ENCODE measurements around the gene NAV3.

NAV3 gene

DNA sequence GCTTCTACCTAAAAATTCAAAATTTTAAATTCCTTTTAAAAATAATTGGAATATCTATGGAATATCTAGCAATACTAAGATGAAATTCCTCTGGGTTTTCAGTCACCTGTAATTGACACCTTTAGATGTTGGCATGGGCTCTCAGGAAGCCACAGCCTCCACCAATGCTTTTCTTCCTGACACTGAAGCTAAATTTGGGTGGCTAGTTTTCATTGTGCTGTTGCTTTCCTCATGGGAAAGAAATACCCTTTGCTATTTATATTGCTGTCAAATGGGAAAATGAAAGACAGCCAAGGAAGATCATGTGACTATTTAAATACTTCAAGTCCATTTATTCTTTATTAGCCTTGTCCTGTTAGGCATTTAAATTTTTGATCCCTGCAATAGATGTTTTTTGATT, 313.0 kb downstream of the NAV3 start:
- H2AK5ac ChIP-seq (ENCODE audit: low read depth, low read length) = no peak overlapping the region
- H3K4me1 ChIP-seq (ENCODE audit: control insufficient read depth in 2 of 2, insufficient read depth in 1 of 2, low read depth in 1 of 2, low read length in 2 of 2) = peaks cover 0 to 4% of the 10 kb centered on the region in 2 donors
- no peak overlapping the region for H2BK15ac ChIP-seq (ENCODE audit: low read length)
- H2BK5ac ChIP-seq (ENCODE audit: low read length) = no peak overlapping the region
- H4K8ac ChIP-seq (ENCODE audit: low read depth, low read length) = no peak overlapping the region
- no peaks in the 10 kb centered on the region for H3K27me3 ChIP-seq (ENCODE audit: control insufficient read depth in 3 of 3, insufficient read depth in 3 of 3, low read depth in 1 of 3, low read length in 3 of 3)
- H2BK120ac ChIP-seq (ENCODE audit: low read depth, low read length) = no peak overlapping the region
- H3K4ac ChIP-seq (ENCODE audit: low read length) = no peak overlapping the region
- no peak for DNase-seq (ENCODE audit: low spot score)
- no peak overlapping the region for H4K91ac ChIP-seq (ENCODE audit: low read depth, low read length, poor library complexity)
- H3K18ac ChIP-seq (ENCODE audit: low read length) = no peak overlapping the region
- H3K23ac ChIP-seq (ENCODE audit: low read depth, low read length, poor library complexity) = no peak overlapping the region
- no peak overlapping the region for H2AFZ ChIP-seq (ENCODE audit: low read length)
- H3K79me1 ChIP-seq (ENCODE audit: low read depth, low read length) = no peaks in the 10 kb centered on the region
- no peak overlapping the region for H3K4me2 ChIP-seq (ENCODE audit: insufficient read depth, low read length, poor library complexity, severe bottlenecking)
- no peaks in the 10 kb centered on the region for H3K36me3 ChIP-seq (replicated peaks in 1 of 2; ENCODE audit: control insufficient read depth in 2 of 2, insufficient read depth in 2 of 2, low read length in 2 of 2)
- H3K27ac ChIP-seq (replicated peaks; ENCODE audit: low read length) = no peak overlapping the region
- no peak overlapping the region for H3K14ac ChIP-seq (ENCODE audit: low read length)
- H3K9me3 ChIP-seq (replicated peaks in 1 of 2; ENCODE audit: control insufficient read depth in 2 of 2, insufficient read depth in 1 of 2, low read depth in 1 of 2, low read length in 2 of 2) = no peaks in the 10 kb centered on the region
- no peak overlapping the region for H3K4me3 ChIP-seq (ENCODE audit: low read length in 2 of 2)
- H3K9ac ChIP-seq (ENCODE audit: low read depth, low read length, poor library complexity) = no peak overlapping the region
- H2BK12ac ChIP-seq (ENCODE audit: low read length) = no peak overlapping the region

DNA sequence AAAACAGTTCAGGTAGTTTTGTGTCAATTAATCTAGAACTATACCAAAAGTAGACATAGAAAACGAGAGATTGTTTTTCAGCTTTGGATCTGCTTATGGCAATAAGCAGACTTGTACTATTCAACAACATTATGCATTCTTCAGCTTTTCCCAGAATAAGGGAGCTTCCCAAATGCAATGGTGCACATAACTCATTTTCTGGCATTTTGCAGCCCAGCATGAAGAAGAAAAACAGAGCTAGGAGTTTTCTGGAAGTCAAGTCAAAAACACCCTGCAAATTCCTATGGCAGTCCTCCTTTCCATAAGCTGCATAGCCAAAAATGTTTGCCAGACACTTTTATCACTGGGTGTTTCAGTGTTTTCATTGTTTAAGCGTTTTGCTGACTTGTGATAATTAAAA, 314.7 kb downstream of the NAV3 start:
- no peaks in the 10 kb centered on the region for H3K79me1 ChIP-seq (ENCODE audit: low read depth, low read length)
- no peak overlapping the region for H2BK15ac ChIP-seq (ENCODE audit: low read length)
- H3K18ac ChIP-seq (ENCODE audit: low read length) = no peak overlapping the region
- no peak overlapping the region for H3K27ac ChIP-seq (replicated peaks; ENCODE audit: low read length)
- no CpG with 5 or more reads among the region's 2 CpGs for WGBS, 2 donors (ENCODE audit: extremely low coverage in 2 of 2, insufficient read length in 2 of 2, insufficient replicate concordance in 1 of 2)
- H2BK120ac ChIP-seq (ENCODE audit: low read depth, low read length) = no peak overlapping the region
- H3K9me3 ChIP-seq (replicated peaks in 1 of 2; ENCODE audit: control insufficient read depth in 2 of 2, insufficient read depth in 1 of 2, low read depth in 1 of 2, low read length in 2 of 2) = no peaks in the 10 kb centered on the region
- H3K4ac ChIP-seq (ENCODE audit: low read length) = no peak overlapping the region
- no peak overlapping the region for H3K4me2 ChIP-seq (ENCODE audit: insufficient read depth, low read length, poor library complexity, severe bottlenecking)
- no peak overlapping the region for H3K4me3 ChIP-seq (ENCODE audit: low read length in 2 of 2)
- H3K14ac ChIP-seq (ENCODE audit: low read length) = no peak overlapping the region
- no peak overlapping the region for H2BK5ac ChIP-seq (ENCODE audit: low read length)
- H3K36me3 ChIP-seq (replicated peaks in 1 of 2; ENCODE audit: control insufficient read depth in 2 of 2, insufficient read depth in 2 of 2, low read length in 2 of 2) = no peaks in the 10 kb centered on the region
- no peak overlapping the region for H3K23ac ChIP-seq (ENCODE audit: low read depth, low read length, poor library complexity)
- peaks cover 0 to 9% of the 10 kb centered on the region in 2 donors for H3K4me1 ChIP-seq (ENCODE audit: control insufficient read depth in 2 of 2, insufficient read depth in 1 of 2, low read depth in 1 of 2, low read length in 2 of 2)
- no peak overlapping the region for H2AFZ ChIP-seq (ENCODE audit: low read length)
- no peak for DNase-seq (ENCODE audit: low spot score)
- H4K8ac ChIP-seq (ENCODE audit: low read depth, low read length) = no peak overlapping the region
- H2AK5ac ChIP-seq (ENCODE audit: low read depth, low read length) = no peak overlapping the region
- no peak overlapping the region for H4K91ac ChIP-seq (ENCODE audit: low read depth, low read length, poor library complexity)
- no peak overlapping the region for H2BK12ac ChIP-seq (ENCODE audit: low read length)
- no peaks in the 10 kb centered on the region for H3K27me3 ChIP-seq (ENCODE audit: control insufficient read depth in 3 of 3, insufficient read depth in 3 of 3, low read depth in 1 of 3, low read length in 3 of 3)
- H3K9ac ChIP-seq (ENCODE audit: low read depth, low read length, poor library complexity) = no peak overlapping the region

GRCh38 chr12:78146365-78146772, 315.7 kb downstream of the NAV3 start:
- Histone ChIP-seq H3K4me2 (ENCODE audit: insufficient read depth, low read length, poor library complexity, severe bottlenecking) (no peak overlapping the region), H3K9me3 (replicated peaks in 1 of 2; ENCODE audit: control insufficient read depth in 2 of 2, insufficient read depth in 1 of 2, low read depth in 1 of 2, low read length in 2 of 2) (no peaks in the 10 kb centered on the region), H2AK5ac (ENCODE audit: low read depth, low read length) (no peak overlapping the region), H2AFZ (ENCODE audit: low read length) (no peak overlapping the region), H3K36me3 (replicated peaks in 1 of 2; ENCODE audit: control insufficient read depth in 2 of 2, insufficient read depth in 2 of 2, low read length in 2 of 2) (no peaks in the 10 kb centered on the region), H3K4me1 (ENCODE audit: control insufficient read depth in 2 of 2, insufficient read depth in 1 of 2, low read depth in 1 of 2, low read length in 2 of 2) (peaks cover 0 to 9% of the 10 kb centered on the region in 2 donors), H3K27ac (replicated peaks; ENCODE audit: low read length) (no peak overlapping the region), H2BK12ac (ENCODE audit: low read length) (no peak overlapping the region), H2BK5ac (ENCODE audit: low read length) (no peak overlapping the region), H3K4ac (ENCODE audit: low read length) (no peak overlapping the region), H2BK15ac (ENCODE audit: low read length) (no peak overlapping the region), H3K27me3 (ENCODE audit: control insufficient read depth in 3 of 3, insufficient read depth in 3 of 3, low read depth in 1 of 3, low read length in 3 of 3) (no peaks in the 10 kb centered on the region), H3K9ac (ENCODE audit: low read depth, low read length, poor library complexity) (no peak overlapping the region), H4K91ac (ENCODE audit: low read depth, low read length, poor library complexity) (no peak overlapping the region), H3K4me3 (ENCODE audit: low read length in 2 of 2) (no peak overlapping the region), H3K23ac (ENCODE audit: low read depth, low read length, poor library complexity) (no peak overlapping the region), H2BK120ac (ENCODE audit: low read depth, low read length) (no peak overlapping the region), H4K8ac (ENCODE audit: low read depth, low read length) (no peak overlapping the region), H3K79me1 (ENCODE audit: low read depth, low read length) (no peaks in the 10 kb centered on the region), H3K18ac (ENCODE audit: low read length) (no peak overlapping the region), H3K14ac (ENCODE audit: low read length) (no peak overlapping the region)
- peak; percentile 17 for DNase-seq (ENCODE audit: low spot score)

GRCh38 chr12:78149459-78149858, 318.8 kb downstream of the NAV3 start:
- H2BK5ac ChIP-seq (ENCODE audit: low read length) = no peak overlapping the region
- H2BK15ac ChIP-seq (ENCODE audit: low read length) = no peak overlapping the region
- no peak overlapping the region for H3K4me2 ChIP-seq (ENCODE audit: insufficient read depth, low read length, poor library complexity, severe bottlenecking)
- no peak overlapping the region for H2AFZ ChIP-seq (ENCODE audit: low read length)
- DNase-seq (ENCODE audit: low spot score) = no peak
- H3K27ac ChIP-seq (replicated peaks; ENCODE audit: low read length) = no peak overlapping the region
- H3K4me1 ChIP-seq (ENCODE audit: control insufficient read depth in 2 of 2, insufficient read depth in 1 of 2, low read depth in 1 of 2, low read length in 2 of 2) = peaks cover 0 to 9% of the 10 kb centered on the region in 2 donors
- no peak overlapping the region for H2BK120ac ChIP-seq (ENCODE audit: low read depth, low read length)
- H3K27me3 ChIP-seq (ENCODE audit: control insufficient read depth in 3 of 3, insufficient read depth in 3 of 3, low read depth in 1 of 3, low read length in 3 of 3) = no peaks in the 10 kb centered on the region
- no peak overlapping the region for H3K4ac ChIP-seq (ENCODE audit: low read length)
- H2AK5ac ChIP-seq (ENCODE audit: low read depth, low read length) = no peak overlapping the region
- WGBS, 2 donors (ENCODE audit: extremely low coverage in 2 of 2, insufficient read length in 2 of 2, insufficient replicate concordance in 1 of 2) = no CpG with 5 or more reads among the region's 2 CpGs
- H3K18ac ChIP-seq (ENCODE audit: low read length) = no peak overlapping the region
- H4K8ac ChIP-seq (ENCODE audit: low read depth, low read length) = no peak overlapping the region
- H3K79me1 ChIP-seq (ENCODE audit: low read depth, low read length) = no peaks in the 10 kb centered on the region
- no peaks in the 10 kb centered on the region for H3K36me3 ChIP-seq (replicated peaks in 1 of 2; ENCODE audit: control insufficient read depth in 2 of 2, insufficient read depth in 2 of 2, low read length in 2 of 2)
- no peak overlapping the region for H4K91ac ChIP-seq (ENCODE audit: low read depth, low read length, poor library complexity)
- H3K23ac ChIP-seq (ENCODE audit: low read depth, low read length, poor library complexity) = no peak overlapping the region
- H3K4me3 ChIP-seq (ENCODE audit: low read length in 2 of 2) = no peak overlapping the region
- H3K14ac ChIP-seq (ENCODE audit: low read length) = no peak overlapping the region
- no peak overlapping the region for H2BK12ac ChIP-seq (ENCODE audit: low read length)
- no peak overlapping the region for H3K9ac ChIP-seq (ENCODE audit: low read depth, low read length, poor library complexity)
- H3K9me3 ChIP-seq (replicated peaks in 1 of 2; ENCODE audit: control insufficient read depth in 2 of 2, insufficient read depth in 1 of 2, low read depth in 1 of 2, low read length in 2 of 2) = no peaks in the 10 kb centered on the region

All from neuronal stem cell (in vitro differentiated cells).